Measurements from ENCODE around the gene FRAS1. TPM values are rescaled to one million over a fixed set of nuclear protein-coding genes. Genes with fewer than 3 reads are reported as not detected.
"Not testable (repeated sequence)": the region's sequence is repeated elsewhere in the genome, so short reads cannot be mapped to it uniquely, and the experiment has no call there.

FRAS1 gene
- total RNA-seq, 1 donor from 2014 or later: not detected

- TF ChIP-seq, protein P1, sequence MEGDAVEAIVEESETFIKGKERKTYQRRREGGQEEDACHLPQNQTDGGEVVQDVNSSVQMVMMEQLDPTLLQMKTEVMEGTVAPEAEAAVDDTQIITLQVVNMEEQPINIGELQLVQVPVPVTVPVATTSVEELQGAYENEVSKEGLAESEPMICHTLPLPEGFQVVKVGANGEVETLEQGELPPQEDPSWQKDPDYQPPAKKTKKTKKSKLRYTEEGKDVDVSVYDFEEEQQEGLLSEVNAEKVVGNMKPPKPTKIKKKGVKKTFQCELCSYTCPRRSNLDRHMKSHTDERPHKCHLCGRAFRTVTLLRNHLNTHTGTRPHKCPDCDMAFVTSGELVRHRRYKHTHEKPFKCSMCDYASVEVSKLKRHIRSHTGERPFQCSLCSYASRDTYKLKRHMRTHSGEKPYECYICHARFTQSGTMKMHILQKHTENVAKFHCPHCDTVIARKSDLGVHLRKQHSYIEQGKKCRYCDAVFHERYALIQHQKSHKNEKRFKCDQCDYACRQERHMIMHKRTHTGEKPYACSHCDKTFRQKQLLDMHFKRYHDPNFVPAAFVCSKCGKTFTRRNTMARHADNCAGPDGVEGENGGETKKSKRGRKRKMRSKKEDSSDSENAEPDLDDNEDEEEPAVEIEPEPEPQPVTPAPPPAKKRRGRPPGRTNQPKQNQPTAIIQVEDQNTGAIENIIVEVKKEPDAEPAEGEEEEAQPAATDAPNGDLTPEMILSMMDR (IDR thresholded peaks at IDR 0.05): no peak
- H3K9me3 Mint-ChIP-seq: no peaks in the 10 kb centered on the region
- no peak for ATAC-seq (ENCODE audit: low read depth)
- peaks cover 8% of the 10 kb centered on the region for H3K27me3 Mint-ChIP-seq
- ChIA-PET CTCF (no interaction called here), POLR2A (no interaction called here)
- H3K4me1 Mint-ChIP-seq: peaks cover 8% of the 10 kb centered on the region
- intact Hi-C loops (cut with micrococcal nuclease): loop anchor here (10.0 kb wide), 1 partner anchor 540 kb away; no protein-coding TSS in a partner anchor
- no peaks in the 10 kb centered on the region for H3K36me3 Mint-ChIP-seq (ENCODE audit: low read depth)
- no peak overlapping the region for H3K27ac Mint-ChIP-seq
- no peak for DNase-seq
- H3K4me3 Mint-ChIP-seq: no peak overlapping the region
Measured at GRCh38 chr4:78324625-78325024, 267.5 kb downstream of the FRAS1 start.

DNA sequence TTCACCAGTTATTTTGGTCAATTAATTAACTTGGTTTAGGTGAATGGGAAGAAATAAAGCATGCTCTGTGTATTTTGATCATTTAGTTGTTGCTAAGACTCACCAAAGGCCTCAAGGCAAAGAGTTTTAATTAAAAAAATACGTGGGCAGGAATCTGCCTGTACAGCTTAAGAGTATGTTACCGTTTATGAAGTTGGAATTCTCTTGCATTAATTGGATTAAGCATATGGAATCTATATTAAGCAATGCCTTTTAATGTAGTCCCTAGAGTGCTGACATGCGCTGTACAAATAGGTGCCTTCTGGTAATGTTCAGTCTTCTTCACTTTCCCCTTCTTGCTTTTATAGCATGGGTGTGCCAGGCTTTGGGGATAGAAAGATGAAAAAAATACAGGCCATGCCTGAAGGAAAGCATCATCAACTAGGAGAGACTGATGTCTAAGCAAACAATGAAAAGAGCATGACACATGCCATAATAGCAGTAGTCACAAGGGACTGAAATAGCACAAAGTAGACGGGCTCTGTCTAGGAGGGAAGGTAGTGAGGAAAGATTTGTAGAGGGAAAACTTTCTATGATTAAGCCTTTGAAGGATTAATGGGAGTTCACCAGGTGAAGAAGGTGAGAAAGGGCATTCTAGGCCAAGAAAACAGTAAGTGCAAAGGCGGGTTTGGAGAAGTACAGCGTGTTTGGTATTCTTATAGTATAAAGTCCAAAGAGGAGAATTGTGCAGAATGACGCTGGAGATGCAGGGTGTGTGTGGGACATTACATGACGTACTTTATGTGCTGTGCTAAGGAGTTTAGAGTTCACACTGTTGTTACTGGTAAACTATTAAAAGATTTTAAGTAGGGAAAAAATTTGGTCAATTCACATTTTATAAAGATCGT lies 268.4 kb downstream of the FRAS1 start:
- H3K36me3 Mint-ChIP-seq (ENCODE audit: low read depth): no peaks in the 10 kb centered on the region
- H3K4me1 Mint-ChIP-seq: peaks cover 3% of the 10 kb centered on the region
- TF ChIP-seq, protein P1 (IDR thresholded peaks at IDR 0.05): no peak
- intact Hi-C loops (cut with micrococcal nuclease): loop anchor here (10.0 kb wide), 1 partner anchor 539 kb away; no protein-coding TSS in a partner anchor
- ChIA-PET POLR2A (no interaction called here), CTCF (no interaction called here)
- peaks cover 3% of the 10 kb centered on the region for H3K27me3 Mint-ChIP-seq
- DNase-seq (no peak), ATAC-seq (ENCODE audit: low read depth) (no peak)
- H3K9me3 Mint-ChIP-seq: no peaks in the 10 kb centered on the region
- H3K4me3 Mint-ChIP-seq: no peak overlapping the region
- no peak overlapping the region for H3K27ac Mint-ChIP-seq

- DNase-seq; CTCF ChIA-PET; ATAC-seq (ENCODE audit: low read depth); H3K27ac Mint-ChIP-seq; H3K4me1 Mint-ChIP-seq; H3K27me3 Mint-ChIP-seq; H3K4me3 Mint-ChIP-seq; POLR2A ChIA-PET; H3K9me3 Mint-ChIP-seq; H3K36me3 Mint-ChIP-seq (ENCODE audit: low read depth): not testable (repeated sequence)
- intact Hi-C loops (cut with micrococcal nuclease): loop anchor here (10.0 kb wide), 1 partner anchor 536 kb away; no protein-coding TSS in a partner anchor
Measured at GRCh38 chr4:78328591-78328990, 271.5 kb downstream of the FRAS1 start.

DNA sequence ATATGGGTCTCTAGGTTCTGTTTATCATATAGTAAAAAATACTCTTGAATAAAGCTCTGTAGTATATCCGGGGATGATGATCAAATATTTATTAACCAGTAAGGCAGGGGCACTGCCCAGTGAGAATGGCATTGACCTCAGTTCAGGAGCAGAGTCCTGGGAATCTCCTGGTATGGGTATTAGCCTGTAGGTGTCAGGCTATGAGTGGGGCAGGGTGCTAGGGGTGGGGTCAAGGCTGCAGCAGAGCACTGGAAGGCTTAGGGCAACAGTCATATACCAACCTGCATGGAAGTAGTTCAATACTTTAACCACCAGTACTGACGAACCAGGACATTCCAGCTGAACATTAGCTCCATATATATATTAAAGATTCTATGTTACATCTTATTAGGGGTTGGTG lies 274.1 kb downstream of the FRAS1 start:
- CTCF ChIA-PET: no interaction called here
- ATAC-seq (ENCODE audit: low read depth) (no peak), DNase-seq (no peak)
- no peak overlapping the region for H3K27ac Mint-ChIP-seq
- POLR2A ChIA-PET: no interaction called here
- no peaks in the 10 kb centered on the region for H3K27me3 Mint-ChIP-seq
- H3K4me1 Mint-ChIP-seq: no peaks in the 10 kb centered on the region
- H3K36me3 Mint-ChIP-seq (ENCODE audit: low read depth): no peaks in the 10 kb centered on the region
- intact Hi-C loops (cut with micrococcal nuclease): no loop called here
- H3K4me3 Mint-ChIP-seq: no peak overlapping the region
- TF ChIP-seq, protein P1 (IDR thresholded peaks at IDR 0.05): no peak
- no peaks in the 10 kb centered on the region for H3K9me3 Mint-ChIP-seq

- H3K4me1 Mint-ChIP-seq: no peaks in the 10 kb centered on the region
- no peak for DNase-seq
Measured at GRCh38 chr4:78331965-78332364, 274.8 kb downstream of the FRAS1 start.

More at GRCh38 chr4:78331965-78332364, 274.8 kb downstream of the FRAS1 start:
- no peaks in the 10 kb centered on the region for H3K9me3 Mint-ChIP-seq
- intact Hi-C loops (cut with micrococcal nuclease): no loop called here
- H3K27me3 Mint-ChIP-seq: no peaks in the 10 kb centered on the region
- TF ChIP-seq, protein P1 (IDR thresholded peaks at IDR 0.05): no peak
- H3K36me3 Mint-ChIP-seq (ENCODE audit: low read depth): no peaks in the 10 kb centered on the region
- CTCF ChIA-PET: no interaction called here
- no peak for ATAC-seq (ENCODE audit: low read depth)
- POLR2A ChIA-PET: no interaction called here
- no peak overlapping the region for H3K4me3 Mint-ChIP-seq
- H3K27ac Mint-ChIP-seq: no peak overlapping the region

All from activated B cell treated with CpG ODN at 0.5 μM for 24 hours (primary cell).